GM18870 (cell line): Measurements from ENCODE around the gene RB1.
"Not testable (repeated sequence)": the region's sequence is repeated elsewhere in the genome, so short reads cannot be mapped to it uniquely, and the experiment has no call there.

Experiments
- ATAC-seq: cut with Tn5 transposase; IDR thresholded peaks from one replicate; pipeline ENCODE4 v1.9.1; 2021; ENCODE audit warnings: moderate library complexity; ENCODE audit not compliant: unreplicated experiment

RB1 gene

GRCh38 chr13:48448285-48448958, 144.9 kb downstream of the RB1 start:
- no peak for ATAC-seq

- no peak for ATAC-seq
These were observed 145.5 kb downstream of the RB1 start for GRCh38 chr13:48448959-48449614.

GRCh38 chr13:48449656-48450055, 146.1 kb downstream of the RB1 start:
- no peak for ATAC-seq

- not testable (repeated sequence) for ATAC-seq
These were observed 147.6 kb downstream of the RB1 start for GRCh38 chr13:48451196-48451595.

GRCh38 chr13:48456546-48456945, 153.0 kb downstream of the RB1 start:
- ATAC-seq, result no peak

GRCh38 chr13:48457578-48458242, 154.2 kb downstream of the RB1 start:
- no peak for ATAC-seq

GRCh38 chr13:48475230-48475629, 171.7 kb downstream of the RB1 start:
- ATAC-seq, result no peak

GRCh38 chr13:48476215-48476614, 172.7 kb downstream of the RB1 start:
- no peak for ATAC-seq

GRCh38 chr13:48476686-48477085, 173.1 kb downstream of the RB1 start:
- ATAC-seq, result no peak

- ATAC-seq, result peak; percentile 53
These were observed 173.8 kb downstream of the RB1 start for GRCh38 chr13:48477191-48477855.

GRCh38 chr13:48478391-48478790, 174.8 kb downstream of the RB1 start:
- ATAC-seq, result no peak

GRCh38 chr13:48483575-48483974, 180.0 kb downstream of the RB1 start:
- ATAC-seq, result no peak

- no peak for ATAC-seq
These were observed 181.9 kb downstream of the RB1 start for GRCh38 chr13:48485432-48485831.

GRCh38 chr13:48486362-48486761, 182.8 kb downstream of the RB1 start:
- no peak for ATAC-seq

- no peak for ATAC-seq
These were observed 183.3 kb downstream of the RB1 start for GRCh38 chr13:48486836-48487235.

- no peak for ATAC-seq
These were observed 184.4 kb downstream of the RB1 start for GRCh38 chr13:48487968-48488367.

GRCh38 chr13:48488995-48489394, 185.4 kb downstream of the RB1 start:
- no peak for ATAC-seq

- ATAC-seq, result no peak
These were observed 186.1 kb downstream of the RB1 start for GRCh38 chr13:48489666-48490065.

- ATAC-seq, result no peak
These were observed 186.7 kb downstream of the RB1 start for GRCh38 chr13:48490241-48490640.

- ATAC-seq, result no peak
These were observed 188.0 kb downstream of the RB1 start for GRCh38 chr13:48491423-48492095.

- peak; percentile 38 for ATAC-seq
These were observed 188.5 kb downstream of the RB1 start for GRCh38 chr13:48492096-48492440.
